BJ (cell line): ENCODE measurements around the gene PTPRG. TPM values are rescaled to one million over a fixed set of nuclear protein-coding genes. Genes with fewer than 3 reads are reported as not detected.

Experiments
- CTCF ChIA-PET: fragments of 350-600 bp; formaldehyde crosslinking; extraction: SDS; loops from one replicate; lab custom pipeline; 2021; ENCODE audit warnings: antibody characterized with exemption, inconsistent platforms; lab: Yijun Ruan, JAX
- POLR2A ChIA-PET: fragments of 300-600 bp; sonication (Branson Sonifier 250); formaldehyde crosslinking; extraction: SDS; loops from one replicate; lab custom pipeline; 2021; ENCODE audit warnings: antibody characterized with exemption; lab: Charles Lee
- DNase-seq: peaks from one replicate; pipeline ENCODE4 v3.0.0-alpha.2; 2011; ENCODE audit warnings: low read depth
- H3K27me3 ChIP-seq: 2 replicates; pipeline ENCODE4 v1.6.0; 2011; ENCODE audit warnings: low read length; ENCODE audit not compliant: control insufficient read depth, insufficient read depth
- H3K36me3 ChIP-seq: 2 replicates; pipeline ENCODE4 v1.5.1; 2011; ENCODE audit warnings: low read length; ENCODE audit not compliant: control insufficient read depth, insufficient read depth
- H3K4me3 ChIP-seq: 2 replicates; pipeline ENCODE4 v1.5.1; 2011; ENCODE audit warnings: low read depth, mild to moderate bottlenecking, control low read depth, low read length
- CTCF ChIP-seq: IDR thresholded peaks from 2 replicates; pipeline ENCODE4 v1.5.1; 2011; ENCODE audit warnings: low read depth, mild to moderate bottlenecking, control low read depth, inconsistent platforms, low read length, moderate library complexity; ENCODE audit not compliant: insufficient read depth
- polyA plus RNA-seq: library from polyadenylated mRNA; depleted of rRNA; stranded (reverse); fragments of >200 nt; gene quantifications from 2 replicates; pipeline ENCODE4 v1.2.3, GENCODE V29; 2011

The PTPRG gene
- polyA plus RNA-seq, 1 experiment, result 20.8 TPM

DNA sequence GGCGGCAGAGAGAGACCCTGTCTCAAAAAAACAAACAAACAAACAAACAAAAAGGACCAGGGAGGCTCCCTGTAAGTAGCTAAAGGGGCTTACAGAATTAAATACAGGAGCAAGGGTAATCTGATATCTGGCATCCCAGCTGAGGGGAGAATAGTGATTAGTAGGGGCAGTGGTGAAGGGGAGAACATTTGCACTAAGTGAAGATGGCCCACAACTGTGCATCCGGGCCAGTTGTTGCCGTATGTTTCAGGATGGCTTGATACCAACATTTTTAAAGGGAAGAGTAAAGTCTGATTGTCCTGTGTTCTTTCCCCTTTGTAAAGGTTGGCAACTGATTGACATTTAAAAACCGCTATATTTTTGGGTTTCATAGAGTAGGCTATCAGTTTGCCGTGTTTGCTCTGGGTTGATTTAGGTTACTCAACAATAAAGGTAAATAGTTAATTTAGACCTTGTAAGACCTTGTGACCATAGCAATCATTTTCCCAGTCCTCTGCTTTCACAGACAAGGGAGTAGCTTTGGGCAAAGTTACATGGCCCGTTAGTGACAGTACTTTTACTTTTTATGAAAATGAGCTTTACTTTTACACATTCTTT is 167.8 kb downstream of the PTPRG start:
- TF ChIP-seq CTCF, result no peak

GRCh38 chr3:61730056-61730455 is 168.7 kb downstream of the PTPRG start:
- ChIA-PET POLR2A (no interaction called here), CTCF (no interaction called here)
- Histone ChIP-seq H3K27me3 (no peaks in the 10 kb centered on the region), H3K36me3 (no peaks in the 10 kb centered on the region), H3K4me3 (no peak overlapping the region)
- TF ChIP-seq CTCF, result no peak
- DNase-seq, result no peak

More for the DNA sequence above, 167.8 kb downstream of the PTPRG start:
- no peak for DNase-seq
- H3K4me3 ChIP-seq, result no peak overlapping the region
- H3K36me3 ChIP-seq, result no peaks in the 10 kb centered on the region
- ChIA-PET CTCF (interaction anchor here (0.6 kb wide), 1 partner anchor 965 kb away, joined by 3 read pairs; no protein-coding TSS in a partner anchor), POLR2A (no interaction called here)
- no peaks in the 10 kb centered on the region for H3K27me3 ChIP-seq

- Histone ChIP-seq H3K4me3 (no peak overlapping the region), H3K27me3 (no peaks in the 10 kb centered on the region), H3K36me3 (no peaks in the 10 kb centered on the region)
- no peak for TF ChIP-seq CTCF
- no peak for DNase-seq
- ChIA-PET POLR2A (no interaction called here), CTCF (no interaction called here)
Observed at GRCh38 chr3:61730577-61731231, 169.3 kb downstream of the PTPRG start.

DNA sequence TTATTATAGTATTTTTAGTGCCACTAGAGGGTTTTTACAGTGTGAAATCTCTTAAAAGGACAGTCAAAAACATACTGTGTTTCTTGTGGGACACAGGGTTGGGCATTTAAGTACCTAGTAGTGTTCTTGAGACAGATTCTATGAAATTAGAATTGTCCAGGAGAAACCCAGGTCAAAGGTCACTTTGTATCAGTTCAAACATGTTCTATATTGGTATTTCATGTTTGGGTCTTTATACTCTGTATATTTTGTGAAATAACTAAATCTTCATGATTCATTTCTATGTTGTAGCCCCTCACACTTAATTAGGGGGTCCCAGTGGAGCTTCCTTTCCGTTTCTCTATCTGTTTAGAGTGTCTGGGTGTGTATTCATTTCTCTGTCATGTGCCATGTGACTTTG is 171.6 kb downstream of the PTPRG start:
- no peaks in the 10 kb centered on the region for H3K27me3 ChIP-seq
- ChIA-PET CTCF (no interaction called here), POLR2A (no interaction called here)

More for the DNA sequence above, 171.6 kb downstream of the PTPRG start:
- no peak for DNase-seq
- H3K4me3 ChIP-seq, result no peak overlapping the region
- TF ChIP-seq CTCF, result no peak
- no peaks in the 10 kb centered on the region for H3K36me3 ChIP-seq
